Activated CD4-positive, alpha-beta T cell treated with anti-CD3 and anti-CD28 coated beads, Interleukin-2, Interleukin-4, amounts not matched to agents 100 ng/mL and 50 ng/mL, durations not matched to agents 16 hours and 8 hours (primary cell): ENCODE measurements around the gene SENP7.
"Not testable (repeated sequence)": the region's sequence is repeated elsewhere in the genome, so short reads cannot be mapped to it uniquely, and the experiment has no call there.

Experiments used
- DNase-seq: peaks from one replicate; pipeline ENCODE4 v3.0.0-alpha.2; 2020; ENCODE audit warnings: low spot score

The SENP7 gene

GRCh38 chr3:101512646-101513418 is at the start of gene SENP7:
TSS of gene SENP7 (minus strand) at chr3:101513212. CDS start at chr3:101513130, 82 bp downstream.
- peak; percentile 71 for DNase-seq

- DNase-seq = peak; percentile 94
These were observed 48.8 kb upstream of the SENP7 start, which contains the start of gene TRMT10C for GRCh38 chr3:101561630-101562328. TSS of gene TRMT10C (plus strand) at chr3:101561868. CDS start at chr3:101564782, 2,914 bp downstream.

- DNase-seq = no peak
These were observed 43.1 kb upstream of the SENP7 start for GRCh38 chr3:101556064-101556463.

- DNase-seq = not testable (repeated sequence)
These were observed 40.4 kb upstream of the SENP7 start for GRCh38 chr3:101553381-101553780.

GRCh38 chr3:101551359-101552081 is 38.5 kb upstream of the SENP7 start:
- not testable (repeated sequence) for DNase-seq

GRCh38 chr3:101549473-101549872 is 36.5 kb upstream of the SENP7 start:
- no peak for DNase-seq

- DNase-seq = no peak
These were observed 35.6 kb upstream of the SENP7 start for GRCh38 chr3:101548527-101549105.

- DNase-seq = peak; percentile 17
These were observed 31.3 kb upstream of the SENP7 start for GRCh38 chr3:101544161-101544850.

GRCh38 chr3:101542957-101543356 is 29.9 kb upstream of the SENP7 start:
- DNase-seq = peak; percentile 57

- not testable (repeated sequence) for DNase-seq
These were observed 23.9 kb upstream of the SENP7 start for GRCh38 chr3:101536955-101537354.

GRCh38 chr3:101536266-101536665 is 23.3 kb upstream of the SENP7 start:
- DNase-seq = no peak

GRCh38 chr3:101535221-101535620 is 22.2 kb upstream of the SENP7 start:
- DNase-seq = no peak

- no peak for DNase-seq
These were observed 20.6 kb upstream of the SENP7 start for GRCh38 chr3:101533603-101533968.

- DNase-seq = no peak
These were observed 20.0 kb upstream of the SENP7 start for GRCh38 chr3:101532783-101533602.

- DNase-seq = peak; percentile 38
These were observed 18.6 kb upstream of the SENP7 start for GRCh38 chr3:101531473-101532086.

- no peak for DNase-seq
These were observed 17.7 kb upstream of the SENP7 start for GRCh38 chr3:101530686-101531047.

- no peak for DNase-seq
These were observed 17.0 kb upstream of the SENP7 start for GRCh38 chr3:101529816-101530685.

GRCh38 chr3:101527906-101528305 is 14.9 kb upstream of the SENP7 start:
- no peak for DNase-seq

GRCh38 chr3:101527441-101527840 is 14.4 kb upstream of the SENP7 start:
- DNase-seq = no peak
